Type B pancreatic cell (in vitro differentiated cells): ENCODE results near the gene MITD1. TPM values are rescaled to one million over a fixed set of nuclear protein-coding genes. Genes with fewer than 3 reads are reported as not detected.

Experiments used
- DNase-seq: peaks from one replicate; pipeline ENCODE4 v3.0.0; 2021; ENCODE audit warnings: mixed read lengths; ENCODE audit not compliant: unreplicated experiment; ENCODE audit errors: extremely low spot score
- H3K27ac Mint-ChIP-seq: 2 replicates; pipeline ENCODE4 v1.8.0; 2021; ENCODE audit warnings: mild to moderate bottlenecking, mixed read lengths
- H3K27me3 Mint-ChIP-seq: 2 replicates; pipeline ENCODE4 v1.8.0; 2021; ENCODE audit warnings: mixed read lengths
- H3K36me3 Mint-ChIP-seq: 2 replicates; pipeline ENCODE4 v1.8.0; 2021; ENCODE audit warnings: mixed read lengths
- H3K4me1 Mint-ChIP-seq: one replicate; pipeline ENCODE4 v1.8.0; 2021; ENCODE audit warnings: mixed read lengths; ENCODE audit not compliant: unreplicated experiment
- H3K4me3 Mint-ChIP-seq: 2 replicates; pipeline ENCODE4 v1.8.0; 2021; ENCODE audit warnings: mild to moderate bottlenecking, mixed read lengths
- H3K9me3 Mint-ChIP-seq: 2 replicates; pipeline ENCODE4 v1.8.0; 2021; ENCODE audit warnings: mixed read lengths
- total RNA-seq: library from RNA; stranded (reverse); gene quantifications from 2 replicates; pipeline ENCODE4 v1.2.1, GENCODE V29; 2021; ENCODE audit warnings: low replicate concordance
- TF ChIP-seq, protein P1 (sequence below): fragments of 200-600 bp; sonication (generic); conservative IDR thresholded peaks from 2 replicates; pipeline ENCODE4 v1.5.0; 2021; ENCODE audit warnings: antibody characterized with exemption, mild to moderate bottlenecking

MITD1 gene
- total RNA-seq, 1 donor from 2014 or later = 30.0 TPM

DNA sequence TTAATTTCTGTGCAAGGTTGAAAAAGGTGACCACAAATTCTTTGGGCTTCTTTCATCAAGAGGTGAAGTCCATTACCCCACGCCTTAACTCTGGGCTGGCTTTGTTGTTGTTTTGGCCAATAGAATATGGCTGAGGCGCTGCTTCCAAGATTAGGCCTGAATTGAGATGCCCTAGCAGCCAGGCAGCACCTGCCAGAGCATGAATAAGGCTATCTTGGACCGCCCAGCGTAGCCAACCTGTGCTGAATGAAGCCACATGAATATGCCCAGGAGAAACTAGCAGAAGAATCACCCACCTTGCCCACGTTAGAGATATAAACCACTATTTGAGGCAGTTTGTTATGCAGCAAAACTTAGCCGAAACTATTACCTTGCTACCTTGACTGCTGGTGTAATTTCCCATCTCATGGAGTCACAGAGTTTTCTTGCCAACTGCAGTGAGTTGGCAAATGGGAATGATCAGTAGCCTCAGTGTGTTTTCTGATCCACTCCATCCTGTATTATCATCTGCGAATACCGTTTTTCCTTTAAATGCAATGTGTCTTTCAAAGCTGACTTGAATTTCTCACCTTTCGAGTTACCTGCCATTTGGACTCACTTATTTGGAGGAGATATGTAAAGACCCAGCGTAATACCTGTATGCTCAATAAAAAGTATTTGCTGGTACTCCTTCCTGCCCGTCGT is 26.8 kb downstream of the MITD1 start:
- TF ChIP-seq, protein P1, sequence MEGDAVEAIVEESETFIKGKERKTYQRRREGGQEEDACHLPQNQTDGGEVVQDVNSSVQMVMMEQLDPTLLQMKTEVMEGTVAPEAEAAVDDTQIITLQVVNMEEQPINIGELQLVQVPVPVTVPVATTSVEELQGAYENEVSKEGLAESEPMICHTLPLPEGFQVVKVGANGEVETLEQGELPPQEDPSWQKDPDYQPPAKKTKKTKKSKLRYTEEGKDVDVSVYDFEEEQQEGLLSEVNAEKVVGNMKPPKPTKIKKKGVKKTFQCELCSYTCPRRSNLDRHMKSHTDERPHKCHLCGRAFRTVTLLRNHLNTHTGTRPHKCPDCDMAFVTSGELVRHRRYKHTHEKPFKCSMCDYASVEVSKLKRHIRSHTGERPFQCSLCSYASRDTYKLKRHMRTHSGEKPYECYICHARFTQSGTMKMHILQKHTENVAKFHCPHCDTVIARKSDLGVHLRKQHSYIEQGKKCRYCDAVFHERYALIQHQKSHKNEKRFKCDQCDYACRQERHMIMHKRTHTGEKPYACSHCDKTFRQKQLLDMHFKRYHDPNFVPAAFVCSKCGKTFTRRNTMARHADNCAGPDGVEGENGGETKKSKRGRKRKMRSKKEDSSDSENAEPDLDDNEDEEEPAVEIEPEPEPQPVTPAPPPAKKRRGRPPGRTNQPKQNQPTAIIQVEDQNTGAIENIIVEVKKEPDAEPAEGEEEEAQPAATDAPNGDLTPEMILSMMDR = no peak
- H3K4me3 Mint-ChIP-seq = no peak overlapping the region
- no peak overlapping the region for H3K27ac Mint-ChIP-seq
- DNase-seq = no peak
- peaks cover 7% of the 10 kb centered on the region for H3K36me3 Mint-ChIP-seq
- H3K9me3 Mint-ChIP-seq = no peaks in the 10 kb centered on the region
- peaks cover 18% of the 10 kb centered on the region for H3K4me1 Mint-ChIP-seq
- no peaks in the 10 kb centered on the region for H3K27me3 Mint-ChIP-seq

DNA sequence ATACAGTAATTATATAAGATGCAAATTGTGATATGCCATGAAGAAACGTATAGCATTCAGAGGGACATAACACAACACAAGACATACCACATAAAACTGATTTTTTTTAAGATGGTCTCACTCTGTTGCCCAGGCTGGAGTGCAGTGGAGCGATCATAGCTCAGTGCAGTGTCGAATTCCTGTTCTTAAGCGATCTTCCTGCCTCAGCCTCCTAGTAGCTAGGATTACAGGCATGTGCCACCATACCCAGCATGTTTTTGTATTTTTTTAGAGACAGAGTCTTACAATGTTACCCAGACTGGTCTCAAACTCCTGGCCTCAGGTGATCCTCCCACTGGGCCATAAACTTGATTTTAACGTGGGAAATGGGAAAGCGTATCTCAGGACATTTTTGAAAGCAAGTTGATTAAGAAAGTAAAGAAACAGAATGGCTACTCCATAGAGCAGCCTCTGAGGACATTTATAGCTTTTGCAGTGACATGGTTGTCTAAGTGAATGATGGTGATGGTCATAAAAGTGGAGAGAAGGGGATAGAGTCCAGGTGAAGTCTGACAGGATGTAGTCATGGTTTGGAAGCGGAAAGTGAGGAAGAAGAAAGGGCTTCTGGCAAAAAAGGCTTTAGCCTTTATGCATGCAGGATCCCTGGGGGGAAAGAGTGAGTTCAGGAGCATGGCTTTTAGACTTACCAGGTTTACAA is 28.5 kb downstream of the MITD1 start:
- Mint-ChIP-seq H3K27me3 (no peaks in the 10 kb centered on the region), H3K4me1 (peaks cover 17% of the 10 kb centered on the region), H3K9me3 (no peaks in the 10 kb centered on the region), H3K36me3 (peaks cover 6% of the 10 kb centered on the region), H3K4me3 (no peak overlapping the region), H3K27ac (no peak overlapping the region)
- TF ChIP-seq, protein P1 = no peak
- no peak for DNase-seq

DNA sequence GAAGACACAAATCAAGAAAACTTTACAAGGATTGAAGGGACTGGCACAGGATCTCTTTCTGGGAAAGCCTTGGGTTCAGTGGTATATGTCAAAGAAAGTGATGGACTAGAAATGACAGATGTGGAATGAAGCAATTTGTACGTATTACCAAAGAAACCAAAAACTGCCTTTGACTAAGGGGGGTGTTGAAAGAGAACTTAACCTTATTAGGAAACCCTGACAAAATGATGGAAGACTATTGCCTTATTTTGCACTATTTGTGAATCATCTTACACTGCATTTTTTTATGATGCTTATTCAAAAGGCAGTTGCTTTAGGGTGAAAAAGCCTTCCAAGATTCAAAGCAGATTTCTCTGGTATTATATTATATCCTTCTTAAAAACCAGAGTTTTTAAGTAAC is 30.2 kb downstream of the MITD1 start:
- no peak overlapping the region for H3K27ac Mint-ChIP-seq
- H3K4me1 Mint-ChIP-seq = peaks cover 10% of the 10 kb centered on the region
- TF ChIP-seq, protein P1 = no peak

DNA sequence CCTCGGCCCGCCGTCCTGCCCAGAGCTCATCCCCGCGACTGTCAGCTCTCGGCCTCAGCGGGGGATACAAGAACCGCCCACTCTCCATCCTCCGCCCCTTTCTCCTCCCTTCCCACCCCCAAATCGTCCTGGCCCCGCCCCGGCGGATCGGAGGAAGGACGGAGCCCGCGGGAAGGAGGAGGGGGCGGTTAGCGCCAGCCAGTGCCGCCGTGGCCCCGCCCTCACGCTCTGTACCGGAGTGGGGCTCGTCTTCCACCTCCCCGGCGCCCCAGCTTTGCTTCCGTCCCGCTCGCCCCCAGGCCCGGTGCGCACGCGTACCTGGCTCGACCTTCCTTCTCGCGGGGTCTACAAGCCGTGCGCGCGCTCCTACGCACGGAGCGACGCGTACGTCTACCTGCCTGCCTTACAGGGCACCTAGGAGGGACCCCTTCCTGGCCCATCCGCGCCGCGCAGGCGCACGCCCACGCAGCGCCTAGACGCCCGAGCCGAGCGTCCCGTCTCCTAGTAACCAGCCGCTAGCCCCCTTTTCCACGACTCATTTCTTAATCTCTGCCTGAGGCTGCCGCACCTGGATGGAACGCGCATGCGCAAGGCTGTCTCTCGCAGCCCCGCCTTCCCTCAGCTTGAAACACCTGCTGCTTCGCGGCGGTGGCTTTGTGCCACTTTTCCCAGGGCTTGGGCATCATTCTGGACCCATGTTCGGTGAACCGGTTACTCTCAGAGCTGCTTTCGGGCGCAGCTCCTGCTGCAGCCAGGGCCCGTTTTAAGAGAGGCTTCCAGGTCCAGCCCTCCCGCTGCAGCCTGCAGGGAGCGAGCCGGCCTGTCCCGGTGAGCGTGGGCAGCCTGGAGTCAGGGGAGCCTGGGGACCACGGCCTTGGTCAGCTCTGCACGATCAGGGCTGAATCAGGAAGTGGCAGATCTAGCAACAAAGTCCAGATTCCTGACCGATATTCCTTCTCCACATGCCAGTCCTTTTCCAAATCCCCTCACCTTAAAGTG is 39.4 kb downstream of the MITD1 start, which contains the start of gene C2orf15:
TSS of gene C2orf15 (plus strand) at position 598 of the 999 bp plus-strand sequence. CDS start 8,852 bp downstream, outside the sequence.
- Mint-ChIP-seq H3K9me3 (peaks cover 4% of the 10 kb centered on the region), H3K27me3 (no peaks in the 10 kb centered on the region), H3K4me3 (peak within 1 kb of the TSS; percentile 99), H3K4me1 (no peaks in the 10 kb centered on the region), H3K36me3 (peaks cover 8% of the 10 kb centered on the region), H3K27ac (peak within 1 kb of the TSS; percentile 95)
- peak; percentile 97 for DNase-seq
- TF ChIP-seq, protein P1 = no peak

More for the DNA sequence above, 30.2 kb downstream of the MITD1 start:
- Mint-ChIP-seq H3K36me3 (peaks cover 3% of the 10 kb centered on the region), H3K4me3 (no peak overlapping the region), H3K9me3 (no peaks in the 10 kb centered on the region), H3K27me3 (no peaks in the 10 kb centered on the region)
- no peak for DNase-seq

DNA sequence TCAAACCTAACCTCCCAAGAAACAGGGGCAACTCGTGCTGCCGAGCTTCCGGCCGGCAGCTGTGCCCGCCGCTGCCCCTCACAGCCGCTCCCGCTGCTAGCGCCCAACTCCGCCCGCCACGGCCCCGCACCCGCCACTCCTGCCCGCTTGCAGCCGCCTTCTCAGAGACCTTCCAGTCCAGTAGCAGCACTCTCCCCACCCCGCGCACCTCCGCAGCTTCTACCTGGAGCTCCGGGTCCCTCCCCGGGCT is 40.1 kb downstream of the MITD1 start:
- DNase-seq = no peak
- H3K27ac Mint-ChIP-seq = peak overlapping the region; percentile 95
- TF ChIP-seq, protein P1 = no peak

More for the DNA sequence above, 40.1 kb downstream of the MITD1 start:
- Mint-ChIP-seq H3K4me3 (peak overlapping the region; percentile 99), H3K27me3 (no peaks in the 10 kb centered on the region), H3K9me3 (peaks cover 4% of the 10 kb centered on the region), H3K36me3 (peaks cover 11% of the 10 kb centered on the region), H3K4me1 (no peaks in the 10 kb centered on the region)
